ENCODE measurements around the gene KLRG1. TPM values are rescaled to one million over a fixed set of nuclear protein-coding genes. Genes with fewer than 3 reads are reported as not detected.

KLRG1 gene
- total and polyA plus RNA-seq, 9 of the 15 experiments (the other 6 are each of a cell fraction or from before 2014, with no cell fraction given), result 1.4 to 7.2 (median 2.1) TPM

DNA sequence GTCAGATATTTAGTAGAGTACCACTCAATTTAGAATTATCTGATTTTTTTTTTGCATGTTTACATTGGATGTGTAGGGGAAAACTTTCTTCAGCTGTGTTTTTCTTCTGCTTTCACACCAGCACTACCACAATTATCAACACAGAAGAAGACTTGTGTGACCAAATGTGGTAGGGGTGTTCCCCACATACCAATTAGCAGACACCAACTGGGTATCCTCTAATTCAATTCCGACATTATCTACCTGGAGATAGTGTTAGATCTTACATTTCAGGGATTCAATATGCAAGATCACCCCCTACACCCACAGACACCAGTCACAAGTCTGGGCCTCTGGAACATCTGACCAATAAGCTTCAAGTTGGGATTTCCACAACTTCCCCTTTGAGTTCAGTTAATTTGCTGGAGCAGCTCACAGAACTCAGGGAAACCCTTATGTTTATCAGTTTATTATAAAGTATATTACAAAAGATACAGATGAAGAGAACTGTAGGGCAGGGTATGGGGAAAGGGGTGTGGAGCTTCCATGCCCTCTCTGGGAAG, 4.1 kb upstream of the KLRG1 start (continued):
- no peak for TF ChIP-seq KDM1A (IDR thresholded peaks at IDR 0.05)
- TF ChIP-seq, protein P1, sequence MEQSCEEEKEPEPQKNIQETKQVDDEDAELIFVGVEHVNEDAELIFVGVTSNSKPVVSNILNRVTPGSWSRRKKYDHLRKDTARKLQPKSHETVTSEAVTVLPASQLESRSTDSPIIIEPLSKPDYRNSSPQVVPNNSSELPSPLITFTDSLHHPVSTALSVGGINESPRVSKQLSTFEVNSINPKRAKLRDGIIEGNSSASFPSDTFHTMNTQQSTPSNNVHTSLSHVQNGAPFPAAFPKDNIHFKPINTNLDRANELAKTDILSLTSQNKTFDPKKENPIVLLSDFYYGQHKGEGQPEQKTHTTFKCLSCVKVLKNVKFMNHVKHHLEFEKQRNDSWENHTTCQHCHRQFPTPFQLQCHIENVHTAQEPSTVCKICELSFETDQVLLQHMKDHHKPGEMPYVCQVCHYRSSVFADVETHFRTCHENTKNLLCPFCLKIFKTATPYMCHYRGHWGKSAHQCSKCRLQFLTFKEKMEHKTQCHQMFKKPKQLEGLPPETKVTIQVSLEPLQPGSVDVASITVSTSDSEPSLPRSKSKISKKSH (CRISPR knock-in tag; IDR thresholded peaks at IDR 0.05), result no peak
- TF ChIP-seq SNRNP70 (optimal IDR thresholded peaks at IDR 0.05; ENCODE audit: low read depth, low read length), result no peak
- TF ChIP-seq, protein P2, sequence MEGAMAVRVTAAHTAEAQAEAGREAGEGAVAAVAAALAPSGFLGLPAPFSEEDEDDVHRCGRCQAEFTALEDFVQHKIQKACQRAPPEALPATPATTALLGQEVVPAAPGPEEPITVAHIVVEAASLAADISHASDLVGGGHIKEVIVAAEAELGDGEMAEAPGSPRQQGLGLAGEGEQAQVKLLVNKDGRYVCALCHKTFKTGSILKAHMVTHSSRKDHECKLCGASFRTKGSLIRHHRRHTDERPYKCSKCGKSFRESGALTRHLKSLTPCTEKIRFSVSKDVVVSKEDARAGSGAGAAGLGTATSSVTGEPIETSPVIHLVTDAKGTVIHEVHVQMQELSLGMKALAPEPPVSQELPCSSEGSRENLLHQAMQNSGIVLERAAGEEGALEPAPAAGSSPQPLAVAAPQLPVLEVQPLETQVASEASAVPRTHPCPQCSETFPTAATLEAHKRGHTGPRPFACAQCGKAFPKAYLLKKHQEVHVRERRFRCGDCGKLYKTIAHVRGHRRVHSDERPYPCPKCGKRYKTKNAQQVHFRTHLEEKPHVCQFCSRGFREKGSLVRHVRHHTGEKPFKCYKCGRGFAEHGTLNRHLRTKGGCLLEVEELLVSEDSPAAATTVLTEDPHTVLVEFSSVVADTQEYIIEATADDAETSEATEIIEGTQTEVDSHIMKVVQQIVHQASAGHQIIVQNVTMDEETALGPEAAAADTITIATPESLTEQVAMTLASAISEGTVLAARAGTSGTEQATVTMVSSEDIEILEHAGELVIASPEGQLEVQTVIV (CRISPR knock-in tag; IDR thresholded peaks at IDR 0.05; ENCODE audit: borderline replicate concordance), result no peak

DNA sequence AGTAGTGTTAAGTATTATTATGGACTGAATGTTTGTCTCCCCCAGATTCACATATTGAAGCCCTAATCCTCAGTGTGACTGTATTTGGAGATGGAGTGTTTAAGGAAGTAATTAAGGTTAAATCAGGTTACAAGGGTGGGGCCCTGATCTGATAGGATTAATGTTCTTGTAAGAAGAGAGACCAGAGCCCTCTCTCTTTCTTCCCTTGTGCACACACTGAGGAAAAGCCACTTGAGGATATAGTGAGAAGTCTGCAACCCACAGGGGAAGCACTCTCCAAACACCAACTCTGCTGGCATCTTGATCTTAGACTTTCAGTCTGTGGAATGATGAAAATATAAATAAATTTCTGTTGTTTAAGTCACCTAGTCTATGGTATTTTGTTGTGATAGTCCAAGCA, 2.2 kb upstream of the KLRG1 start:
- CTCF ChIA-PET (ENCODE audit: low intra/inter-chr PET ratio), result no interaction called here
- no peak for ATAC-seq
- no peaks in the 10 kb centered on the region; a peak in 2 of 5 replicates for H3K4me1 ChIP-seq (replicated peaks in 1 of 2; ENCODE audit: control insufficient read depth in 2 of 2, insufficient read depth in 2 of 2, low read length in 2 of 2)
- H3K4me3 ChIP-seq, result no peak overlapping the region
- POLR2A ChIA-PET, result no interaction called here
- BruUV-seq (replicated peaks), result no TSS peak
- H3K4me2 ChIP-seq (ENCODE audit: insufficient read depth, low read length), result no peak overlapping the region
- intact Hi-C loops (cut with micrococcal nuclease), result no loop called here
- FAIRE-seq, result no peak
- in situ Hi-C loops (cut with MboI), result no loop called here
- H4K20me1 ChIP-seq (replicated peaks; ENCODE audit: control insufficient read depth, insufficient read depth, low read length), result no peaks in the 10 kb centered on the region
- DNase-seq (ENCODE audit: extremely low read depth in 1 of 4, low spot score in 3 of 4), result no peak
- H3K9me3 ChIP-seq (replicated peaks; ENCODE audit: control insufficient read depth, insufficient read depth, low read depth, low read length), result no peaks in the 10 kb centered on the region
- H3K9me1 ChIP-seq (ENCODE audit: control insufficient read depth, insufficient read depth, low read length), result no peaks in the 10 kb centered on the region
- H3K27ac ChIP-seq (ENCODE audit: extremely low read depth, low read depth, low read length), result no peak overlapping the region
- no peaks in the 10 kb centered on the region for H3K79me2 ChIP-seq (ENCODE audit: control insufficient read depth, insufficient read depth, low read length)
- H3K9ac ChIP-seq (ENCODE audit: insufficient read depth in 1 of 2, low read depth in 2 of 2, low read length in 2 of 2), result no peak overlapping the region
- H3K27me3 ChIP-seq (ENCODE audit: control insufficient read depth in 2 of 2, insufficient read depth in 2 of 2, low read length in 2 of 2), result no peaks in the 10 kb centered on the region; a peak in 1 of 5 replicates
- H3K36me3 ChIP-seq (ENCODE audit: control insufficient read depth, insufficient read depth, low read length), result no peaks in the 10 kb centered on the region
- H2AFZ ChIP-seq (ENCODE audit: low read depth, low read length), result no peak overlapping the region
- TF ChIP-seq NR4A1 (CRISPR knock-in tag; IDR thresholded peaks at IDR 0.05) (no peak), NR4A1 (tag; IDR thresholded peaks at IDR 0.05) (no peak), MAFG (tag; conservative IDR thresholded peaks at IDR 0.05) (no peak), ZNF696 (CRISPR knock-in tag; conservative IDR thresholded peaks at IDR 0.05) (no peak), NR3C1 (CRISPR knock-in tag; IDR thresholded peaks at IDR 0.05) (no peak), ZNF274 (IDR thresholded peaks at IDR 0.05; ENCODE audit: borderline replicate concordance, low read depth, low read length) (no peak), RUNX1 (IDR thresholded peaks at IDR 0.05; ENCODE audit: low read depth) (no peak)
- TF ChIP-seq, protein P3, sequence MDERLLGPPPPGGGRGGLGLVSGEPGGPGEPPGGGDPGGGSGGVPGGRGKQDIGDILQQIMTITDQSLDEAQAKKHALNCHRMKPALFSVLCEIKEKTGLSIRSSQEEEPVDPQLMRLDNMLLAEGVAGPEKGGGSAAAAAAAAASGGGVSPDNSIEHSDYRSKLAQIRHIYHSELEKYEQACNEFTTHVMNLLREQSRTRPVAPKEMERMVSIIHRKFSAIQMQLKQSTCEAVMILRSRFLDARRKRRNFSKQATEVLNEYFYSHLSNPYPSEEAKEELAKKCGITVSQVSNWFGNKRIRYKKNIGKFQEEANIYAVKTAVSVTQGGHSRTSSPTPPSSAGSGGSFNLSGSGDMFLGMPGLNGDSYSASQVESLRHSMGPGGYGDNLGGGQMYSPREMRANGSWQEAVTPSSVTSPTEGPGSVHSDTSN (CRISPR knock-in tag; IDR thresholded peaks at IDR 0.05; ENCODE audit: low read depth), result no peak
- TF ChIP-seq, protein P3 (tag; conservative IDR thresholded peaks at IDR 0.05; ENCODE audit: low read depth), result no peak
- TF ChIP-seq, protein P4, sequence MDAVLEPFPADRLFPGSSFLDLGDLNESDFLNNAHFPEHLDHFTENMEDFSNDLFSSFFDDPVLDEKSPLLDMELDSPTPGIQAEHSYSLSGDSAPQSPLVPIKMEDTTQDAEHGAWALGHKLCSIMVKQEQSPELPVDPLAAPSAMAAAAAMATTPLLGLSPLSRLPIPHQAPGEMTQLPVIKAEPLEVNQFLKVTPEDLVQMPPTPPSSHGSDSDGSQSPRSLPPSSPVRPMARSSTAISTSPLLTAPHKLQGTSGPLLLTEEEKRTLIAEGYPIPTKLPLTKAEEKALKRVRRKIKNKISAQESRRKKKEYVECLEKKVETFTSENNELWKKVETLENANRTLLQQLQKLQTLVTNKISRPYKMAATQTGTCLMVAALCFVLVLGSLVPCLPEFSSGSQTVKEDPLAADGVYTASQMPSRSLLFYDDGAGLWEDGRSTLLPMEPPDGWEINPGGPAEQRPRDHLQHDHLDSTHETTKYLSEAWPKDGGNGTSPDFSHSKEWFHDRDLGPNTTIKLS (IDR thresholded peaks at IDR 0.05; ENCODE audit: borderline replicate concordance, low read depth), result no peak

All from K562 (cell line).